Right cardiac atrium (tissue), 5 donors: Measurements from ENCODE around the gene SDK1. TPM values are rescaled to one million over a fixed set of nuclear protein-coding genes. Genes with fewer than 3 reads are reported as not detected.

Experiments used
- ATAC-seq, 2 donors: fragments of 200-7000 bp; cut with Tn5 transposase; one replicate each; pipeline versions ENCODE4 v1.8.0 to v1.9.1; 2020; ENCODE audit warnings: moderate library complexity in 2 of 2, mild to moderate bottlenecking in 1 of 2
- DNase-seq, 3 donors: peaks; one replicate each; pipeline ENCODE4 v3.0.0-alpha.2; 2020
- H3K27ac ChIP-seq: one replicate; pipeline ENCODE4 v1.5.1; 2013; ENCODE audit warnings: mild to moderate bottlenecking, low read length, control low read depth, moderate library complexity
- H3K27me3 ChIP-seq: one replicate; pipeline ENCODE4 v1.6.1; 2013; ENCODE audit not compliant: control insufficient read depth, insufficient read depth
- H3K4me1 ChIP-seq: one replicate; pipeline ENCODE4 v1.6.1; 2013; ENCODE audit warnings: low read length; ENCODE audit not compliant: control insufficient read depth, insufficient read depth
- H3K4me3 ChIP-seq: one replicate; pipeline ENCODE4 v1.5.1; 2013; ENCODE audit warnings: low read length, control low read depth
- H3K9me3 ChIP-seq: one replicate; pipeline ENCODE4 v1.6.1; 2013; ENCODE audit warnings: low read length; ENCODE audit not compliant: control insufficient read depth
- WGBS: extraction: QIAGEN DNeasy Blood & Tissue Kit; methylation state at CpG from one replicate; pipeline ENCODE4 v1.1.7; 2013; 5-methylcytosine and 5-hydroxymethylcytosine counted together
- intact Hi-C, 4 donors: fragments of 100-400 bp; cut with DNase I; formaldehyde crosslinking; loops; one replicate each; pipeline versions ENCODE4 v1.11.0 to v1.14.0; 2022 to 2023
- polyA plus RNA-seq: library from polyadenylated mRNA; stranded (reverse); fragments of 200-250 nt; gene quantifications from one replicate; pipeline ENCODE4 v1.2.3, GENCODE V29; 2013
- total RNA-seq, 4 donors: library from RNA; stranded (reverse); fragmentation: NEBNext Ultra II Directional; extraction: Animal tissue kit (Norgen Biotek cat#: 25700); gene quantifications; one replicate each; pipeline ENCODE4 v1.2.1, GENCODE V29; 2021
- donor health status: healthy with polysubstance abuse.
- donor health status: DM: no; HTN: yes; CAD: no.
- donor health status: DM: no; HTN: no; CAD: no.
- donor health status: DM: no; HTN: yes; CAD: no; lungs with severe emphysema.
- donor health status: DM: yes; HTN: yes; CAD: no.

SDK1 gene
- total and polyA plus RNA-seq, 5 donors = 0.97 to 3.2 (median 2.4) TPM

- intact Hi-C loops = no loop called here
- no peak overlapping the region for H3K4me3 ChIP-seq
- ATAC-seq (no peak), DNase-seq (no peak)
- WGBS = 90% methylated on average over 4 of the region's 4 CpGs
- no peaks in the 10 kb centered on the region for H3K9me3 ChIP-seq
- H3K27ac ChIP-seq = no peak overlapping the region
- H3K27me3 ChIP-seq = no peaks in the 10 kb centered on the region
- H3K4me1 ChIP-seq = no peaks in the 10 kb centered on the region
These were observed 531.1 kb downstream of the SDK1 start for GRCh38 chr7:3832199-3832598.

- intact Hi-C loops = no loop called here
- Histone ChIP-seq H3K9me3 (no peaks in the 10 kb centered on the region), H3K4me3 (no peak overlapping the region), H3K27me3 (no peaks in the 10 kb centered on the region), H3K27ac (no peak overlapping the region), H3K4me1 (no peaks in the 10 kb centered on the region)
- DNase-seq (no peak), ATAC-seq (no peak)
- WGBS = 93% methylated on average over 8 of the region's 8 CpGs
These were observed 534.1 kb downstream of the SDK1 start for GRCh38 chr7:3835109-3835508.

DNA sequence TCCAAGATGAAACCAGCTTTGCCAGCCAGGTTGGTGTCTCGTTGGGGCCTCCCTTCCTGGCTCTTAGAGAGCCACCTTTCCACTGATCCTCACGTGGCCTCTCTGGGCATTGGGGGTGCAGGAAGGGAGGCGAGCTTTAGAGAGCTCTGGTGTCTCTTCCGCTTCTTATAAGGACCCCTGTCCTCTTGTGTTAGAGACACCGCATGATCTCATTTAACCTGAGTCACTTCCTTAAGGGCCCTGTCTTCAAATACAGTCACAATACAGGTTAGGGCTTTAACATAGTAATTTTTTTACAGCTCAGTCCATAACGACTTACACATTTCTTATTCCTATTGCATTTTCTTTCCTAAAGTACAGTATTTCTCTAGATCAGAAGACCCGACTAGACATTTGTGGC is 535.8 kb downstream of the SDK1 start:
- ATAC-seq = no peak

DNA sequence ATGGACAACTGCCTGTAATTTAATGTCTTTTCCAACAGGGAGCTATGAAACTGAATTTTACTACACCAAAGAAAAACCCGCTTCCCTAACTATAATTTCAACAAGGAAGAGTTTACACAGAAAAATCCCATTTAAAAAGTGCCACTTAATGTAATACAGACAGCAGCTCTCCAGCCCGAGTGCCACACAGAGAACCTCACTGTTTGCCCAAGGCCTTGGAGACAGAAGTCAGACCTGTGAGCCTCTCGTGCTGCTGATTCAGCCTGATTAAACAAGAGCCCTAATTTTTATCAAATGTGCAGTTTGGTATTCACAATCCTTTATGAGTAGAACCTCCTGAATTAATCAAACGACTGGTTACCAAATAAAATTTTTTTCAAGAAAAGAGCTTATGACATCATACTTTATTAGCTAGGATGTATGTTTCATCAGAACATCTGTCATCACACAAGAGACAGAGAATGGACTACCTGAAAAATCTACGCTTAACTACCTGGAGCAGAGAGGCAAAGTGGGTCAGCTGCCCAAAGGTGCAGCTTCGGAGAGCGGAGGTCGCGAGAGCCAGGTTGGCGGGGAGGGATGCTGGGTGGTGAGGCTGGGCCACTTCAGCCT is 543.6 kb downstream of the SDK1 start:
- Histone ChIP-seq H3K27ac (no peak overlapping the region), H3K4me3 (no peak overlapping the region), H3K27me3 (no peaks in the 10 kb centered on the region), H3K9me3 (no peaks in the 10 kb centered on the region), H3K4me1 (no peaks in the 10 kb centered on the region)
- DNase-seq = no peak
- WGBS = 94% methylated on average over 10 of the region's 10 CpGs
- no peak for ATAC-seq
- intact Hi-C loops = no loop called here

More for the DNA sequence above, 535.8 kb downstream of the SDK1 start:
- WGBS = 85% methylated on average over 7 of the region's 7 CpGs
- Histone ChIP-seq H3K27ac (no peak overlapping the region), H3K4me1 (no peaks in the 10 kb centered on the region), H3K4me3 (no peak overlapping the region), H3K27me3 (no peaks in the 10 kb centered on the region), H3K9me3 (no peaks in the 10 kb centered on the region)
- intact Hi-C loops = no loop called here
- no peak for DNase-seq

DNA sequence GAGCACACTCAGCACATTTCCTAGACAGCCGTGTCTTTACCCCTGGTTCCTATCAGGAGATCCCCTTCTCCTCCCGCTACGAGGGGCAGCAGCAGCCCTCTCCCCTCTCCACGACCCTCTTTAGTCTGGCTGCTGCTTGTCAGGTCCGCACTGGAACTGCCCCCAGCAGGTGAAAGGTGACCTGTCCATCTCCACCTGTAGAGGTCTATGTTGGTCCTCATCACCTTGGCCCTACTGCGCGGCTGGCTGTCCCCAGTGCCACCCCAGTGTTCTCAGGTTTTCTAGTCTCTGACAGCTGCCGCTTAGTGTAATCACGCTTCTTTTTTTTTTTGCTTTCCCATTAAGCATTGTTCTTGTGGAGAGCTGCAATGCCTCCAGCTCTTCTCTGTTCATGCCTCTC is 545.7 kb downstream of the SDK1 start:
- DNase-seq (no peak), ATAC-seq (no peak)
- Histone ChIP-seq H3K27ac (no peak overlapping the region), H3K9me3 (no peaks in the 10 kb centered on the region), H3K4me3 (no peak overlapping the region), H3K4me1 (no peaks in the 10 kb centered on the region), H3K27me3 (no peaks in the 10 kb centered on the region)
- WGBS = 79% methylated on average over 9 of the region's 9 CpGs
- intact Hi-C loops = no loop called here

DNA sequence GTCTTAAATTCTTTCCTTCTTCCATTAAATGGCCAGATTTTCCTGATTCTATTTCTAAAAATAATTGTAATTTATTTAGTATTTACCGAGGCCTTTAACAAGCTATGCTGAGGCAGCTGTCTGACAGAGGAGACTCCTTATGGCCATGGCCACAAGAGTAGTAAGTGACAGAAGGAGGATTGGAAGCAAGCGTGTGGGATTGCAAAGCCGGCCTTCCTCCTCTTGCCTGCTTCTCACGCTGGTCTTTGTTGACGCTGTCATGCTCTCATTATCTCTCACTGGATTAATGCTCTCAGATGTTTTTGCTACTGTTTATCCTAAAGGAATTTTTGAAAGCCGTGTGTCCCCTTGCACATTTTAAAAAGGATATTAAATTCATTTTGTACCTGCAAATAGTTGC is 546.3 kb downstream of the SDK1 start:
- no peaks in the 10 kb centered on the region for H3K27me3 ChIP-seq
- no peak for DNase-seq
- no peak overlapping the region for H3K4me3 ChIP-seq
- H3K27ac ChIP-seq = no peak overlapping the region
- intact Hi-C loops = no loop called here
- no peak for ATAC-seq
- WGBS = 71% methylated on average over 6 of the region's 6 CpGs
- no peaks in the 10 kb centered on the region for H3K9me3 ChIP-seq
- no peaks in the 10 kb centered on the region for H3K4me1 ChIP-seq

- no peak for ATAC-seq
- no peak overlapping the region for H3K4me3 ChIP-seq
- H3K9me3 ChIP-seq = no peaks in the 10 kb centered on the region
- intact Hi-C loops = no loop called here
- WGBS = 98% methylated on average over 1 of the region's 1 CpG
- H3K27ac ChIP-seq = no peak overlapping the region
- no peak for DNase-seq
- H3K4me1 ChIP-seq = no peaks in the 10 kb centered on the region
- H3K27me3 ChIP-seq = no peaks in the 10 kb centered on the region
These were observed 558.4 kb downstream of the SDK1 start for GRCh38 chr7:3859431-3859830.

DNA sequence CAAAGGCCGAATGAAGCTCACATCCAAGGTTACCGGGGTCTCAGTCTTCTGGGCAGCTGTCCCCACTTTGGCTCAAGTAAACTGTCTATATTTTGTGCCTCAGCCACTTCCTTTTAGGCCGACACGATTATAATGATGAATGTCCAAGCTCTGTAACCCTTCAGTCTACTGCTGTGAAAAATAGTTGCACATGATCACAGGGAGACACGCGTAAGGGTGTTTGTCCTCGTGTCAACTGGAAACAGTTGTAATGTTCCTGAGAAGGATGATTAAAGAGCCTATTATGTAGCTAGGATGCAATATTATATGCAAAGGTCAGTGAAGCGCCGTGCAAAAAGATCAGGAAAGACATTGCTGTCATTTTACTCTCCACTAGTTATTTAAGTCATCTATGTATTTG is 559.9 kb downstream of the SDK1 start:
- intact Hi-C loops = no loop called here
- Histone ChIP-seq H3K27me3 (no peaks in the 10 kb centered on the region), H3K4me1 (no peaks in the 10 kb centered on the region), H3K27ac (no peak overlapping the region), H3K4me3 (no peak overlapping the region), H3K9me3 (no peaks in the 10 kb centered on the region)
- WGBS = 74% methylated on average over 9 of the region's 9 CpGs
- DNase-seq = no peak
- ATAC-seq = no peak

DNA sequence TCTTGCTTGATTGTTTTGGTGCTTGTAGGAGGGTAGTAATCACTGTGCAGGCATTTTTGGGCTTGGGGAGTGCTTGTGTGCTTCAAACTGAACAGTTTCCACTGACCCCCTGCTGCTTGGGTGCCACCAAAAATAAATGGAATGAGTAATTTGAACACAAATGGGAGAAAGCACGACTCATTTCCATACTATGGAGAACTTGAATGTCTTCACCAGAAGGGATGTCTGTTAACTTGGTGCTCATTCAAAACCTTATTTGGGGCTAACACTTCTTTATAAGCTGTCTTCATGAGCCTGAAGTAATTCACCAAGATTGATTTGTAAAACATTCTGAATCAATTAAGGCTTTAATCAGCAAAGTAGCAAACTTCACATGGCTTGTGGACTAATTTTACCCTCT is 560.3 kb downstream of the SDK1 start:
- intact Hi-C loops = no loop called here
- WGBS = 52% methylated on average over 1 of the region's 1 CpG
- H3K9me3 ChIP-seq = no peaks in the 10 kb centered on the region

DNA sequence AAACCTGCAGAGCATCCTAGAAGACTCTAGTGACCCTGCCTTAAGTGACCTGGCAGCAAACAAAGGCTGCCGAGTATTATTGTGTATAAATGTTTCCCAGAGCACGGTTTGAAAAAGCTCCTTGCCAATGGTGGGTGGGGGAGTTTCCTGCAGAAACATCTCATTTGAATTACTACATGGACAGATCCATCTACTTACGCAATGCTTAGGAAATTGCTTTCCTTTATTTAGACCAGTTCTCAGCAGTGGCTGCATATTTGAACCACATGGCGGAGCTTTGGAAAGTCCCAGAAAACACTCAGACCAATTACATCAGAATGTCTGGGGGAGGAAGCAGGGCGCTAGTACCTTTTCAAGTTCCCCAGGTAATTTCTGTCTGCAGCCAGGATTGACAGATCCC is 560.9 kb downstream of the SDK1 start:
- H3K27ac ChIP-seq = no peak overlapping the region
- H3K4me3 ChIP-seq = no peak overlapping the region
- peak in 2 of 3 donors; percentile 24 to 33 for DNase-seq
- H3K4me1 ChIP-seq = no peaks in the 10 kb centered on the region
- 36% methylated on average over 5 of the region's 5 CpGs for WGBS
- intact Hi-C loops = no loop called here
- no peaks in the 10 kb centered on the region for H3K27me3 ChIP-seq
- ATAC-seq = peak; percentile 87
- no peaks in the 10 kb centered on the region for H3K9me3 ChIP-seq

More for the DNA sequence above, 560.3 kb downstream of the SDK1 start:
- H3K27ac ChIP-seq = no peak overlapping the region
- no peak overlapping the region for H3K4me3 ChIP-seq
- ATAC-seq = no peak
- no peaks in the 10 kb centered on the region for H3K4me1 ChIP-seq
- no peak for DNase-seq
- no peaks in the 10 kb centered on the region for H3K27me3 ChIP-seq

GRCh38 chr7:3862774-3863173 is 561.7 kb downstream of the SDK1 start:
- DNase-seq (no peak), ATAC-seq (no peak)
- intact Hi-C loops = no loop called here
- no peak overlapping the region for H3K4me3 ChIP-seq
- H3K4me1 ChIP-seq = no peaks in the 10 kb centered on the region
- no peak overlapping the region for H3K27ac ChIP-seq
- no peaks in the 10 kb centered on the region for H3K27me3 ChIP-seq
- 87% methylated on average over 4 of the region's 4 CpGs for WGBS
- H3K9me3 ChIP-seq = no peaks in the 10 kb centered on the region

DNA sequence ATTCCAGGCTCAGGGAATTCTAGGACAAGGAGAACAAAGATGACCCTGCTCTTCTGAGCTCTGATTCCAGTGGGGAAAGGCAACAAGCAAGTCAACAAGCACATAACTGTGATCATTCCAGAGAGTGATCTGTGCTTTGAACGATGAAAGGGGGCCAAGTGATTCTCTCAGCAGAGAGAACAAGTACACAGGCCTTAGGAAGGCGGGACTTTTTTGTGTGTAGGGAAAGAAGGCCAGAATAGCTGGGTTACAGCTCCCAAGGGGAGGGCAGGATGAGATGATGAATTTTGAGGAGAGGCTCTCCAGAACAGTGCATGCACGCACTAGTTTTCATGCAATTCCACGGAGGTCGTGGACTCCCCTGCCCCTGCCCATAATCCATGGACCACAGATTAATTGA is 565.2 kb downstream of the SDK1 start:
- no peaks in the 10 kb centered on the region for H3K27me3 ChIP-seq
- no peak overlapping the region for H3K4me3 ChIP-seq
- H3K9me3 ChIP-seq = no peaks in the 10 kb centered on the region
- ATAC-seq = no peak
- intact Hi-C loops = no loop called here
- no peaks in the 10 kb centered on the region for H3K4me1 ChIP-seq
- WGBS = 76% methylated on average over 5 of the region's 5 CpGs
- DNase-seq = no peak
- H3K27ac ChIP-seq = no peak overlapping the region
